Measurements from ENCODE around the gene PIGT.

The PIGT gene

GRCh38 chr20:45427236-45428149, 11.6 kb downstream of the PIGT start:
- DNase-seq (ENCODE audit: low spot score): no peak

- DNase-seq (ENCODE audit: low spot score): peak; percentile 79
Measured at GRCh38 chr20:45429618-45430017, 13.7 kb downstream of the PIGT start.

GRCh38 chr20:45432294-45432693, 16.4 kb downstream of the PIGT start:
- no peak for DNase-seq (ENCODE audit: low spot score)

- no peak for DNase-seq (ENCODE audit: low spot score)
Measured at GRCh38 chr20:45433316-45433715, 17.4 kb downstream of the PIGT start.

DNA sequence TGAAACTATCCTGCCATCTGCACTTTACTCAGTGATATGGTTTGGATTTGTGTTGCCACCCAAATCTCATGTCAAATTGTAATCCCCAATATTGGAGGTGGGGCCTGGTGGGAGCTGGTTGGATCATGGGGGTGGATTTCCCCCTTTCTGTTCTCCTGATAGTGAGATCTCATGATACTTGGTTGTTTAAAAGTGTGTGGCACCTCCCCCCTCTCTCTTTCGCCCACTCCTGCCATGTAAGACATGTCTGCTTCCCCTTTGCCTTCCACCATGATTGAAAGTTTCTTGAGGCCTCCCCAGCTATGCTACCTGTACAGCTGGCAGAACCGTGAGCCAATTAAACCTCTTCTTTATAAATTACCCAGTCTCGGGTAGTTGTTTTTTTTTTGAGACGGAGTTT, 18.0 kb downstream of the PIGT start:
- DNase-seq (ENCODE audit: low spot score): no peak

- peak; percentile 86 for DNase-seq (ENCODE audit: low spot score)
Measured at GRCh38 chr20:45436732-45437485, 21.0 kb downstream of the PIGT start.

DNA sequence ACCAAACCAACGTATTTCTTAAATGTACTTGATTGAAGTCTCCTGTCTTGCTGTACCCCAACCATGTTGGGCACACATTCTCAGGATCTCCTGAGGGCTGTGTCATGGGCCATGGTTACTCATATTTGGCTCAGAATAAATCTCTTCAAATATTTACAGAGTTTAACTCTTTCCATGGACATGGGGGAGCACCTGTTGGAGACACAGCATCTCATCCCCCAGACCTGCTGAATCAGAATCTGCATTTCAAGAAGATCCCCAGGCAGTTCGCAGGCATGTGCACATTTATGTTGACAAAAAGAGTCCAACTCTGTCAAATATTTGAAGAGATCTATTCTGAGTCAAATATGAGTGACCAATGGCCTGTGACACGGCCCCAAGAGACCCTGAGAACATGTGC, 24.5 kb downstream of the PIGT start:
- DNase-seq (ENCODE audit: low spot score): no peak

DNA sequence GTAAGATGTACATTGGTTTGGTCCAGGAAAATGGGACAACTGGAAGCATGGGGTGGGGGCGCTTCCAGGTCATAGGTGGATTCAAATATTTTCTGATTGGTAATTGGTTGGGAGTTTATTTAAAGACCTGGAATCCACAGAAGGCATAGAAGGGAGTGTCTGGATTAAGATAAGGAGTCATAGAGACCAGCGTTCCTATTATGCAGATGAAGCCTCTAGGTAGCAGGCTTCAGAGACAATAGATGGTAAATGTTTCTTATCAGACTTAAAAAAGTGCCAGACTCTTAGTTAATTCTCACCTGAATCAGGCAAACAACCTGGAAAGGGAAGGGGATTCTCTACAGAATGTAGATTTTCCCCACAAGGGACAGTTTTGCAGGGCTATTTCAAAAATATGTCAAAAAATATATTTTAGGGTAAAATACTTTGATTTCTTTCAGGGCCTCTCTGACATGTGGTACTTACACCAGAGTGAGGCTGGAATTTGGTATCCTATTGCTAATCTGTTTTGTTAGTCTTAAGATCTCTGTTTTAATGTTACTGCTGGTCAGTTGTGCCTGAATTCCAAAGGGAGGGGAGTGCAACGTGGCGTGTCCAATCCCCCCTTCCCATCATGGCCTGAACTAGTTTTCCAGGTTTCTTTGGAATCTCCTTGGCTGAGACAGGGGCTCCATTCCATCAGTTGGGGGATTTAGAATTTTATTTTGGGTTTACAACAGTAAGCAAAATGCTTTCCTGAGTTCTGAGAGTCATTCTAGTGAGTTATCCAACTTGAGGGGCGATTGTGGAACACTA, 25.1 kb downstream of the PIGT start:
- no peak for DNase-seq (ENCODE audit: low spot score)

- DNase-seq (ENCODE audit: low spot score): no peak
Measured at GRCh38 chr20:45441746-45442145, 25.8 kb downstream of the PIGT start.

DNA sequence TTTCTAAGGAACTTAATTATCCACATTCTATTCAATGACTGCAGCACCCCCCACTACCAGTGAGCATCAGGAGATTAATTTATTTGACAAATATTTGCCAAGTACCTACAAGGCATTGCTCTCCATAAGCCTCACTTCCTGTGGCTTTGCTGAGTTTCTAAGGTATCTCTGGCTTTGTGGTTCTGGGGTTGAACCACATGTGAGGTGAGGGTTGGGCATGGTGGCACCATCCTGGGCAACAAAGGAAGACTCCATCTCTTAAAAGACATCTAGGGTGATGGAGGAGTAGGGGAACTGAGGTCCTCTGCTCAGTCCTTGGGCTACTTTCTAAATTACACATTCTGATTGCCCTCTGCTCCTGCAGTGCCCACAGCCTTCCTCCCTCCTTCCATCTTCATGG, 28.1 kb downstream of the PIGT start:
- no peak for DNase-seq (ENCODE audit: low spot score)

GRCh38 chr20:45445805-45446562, 30.0 kb downstream of the PIGT start:
- peak; percentile 78 for DNase-seq (ENCODE audit: low spot score)

- no peak for DNase-seq (ENCODE audit: low spot score)
Measured at GRCh38 chr20:45448270-45448669, 32.3 kb downstream of the PIGT start.

- DNase-seq (ENCODE audit: low spot score): no peak
Measured at GRCh38 chr20:45449528-45449927, 33.6 kb downstream of the PIGT start.

GRCh38 chr20:45450097-45450818, 34.3 kb downstream of the PIGT start:
- peak; percentile 71 for DNase-seq (ENCODE audit: low spot score)

- DNase-seq (ENCODE audit: low spot score): no peak
Measured at GRCh38 chr20:45452238-45452637, 36.3 kb downstream of the PIGT start.

DNA sequence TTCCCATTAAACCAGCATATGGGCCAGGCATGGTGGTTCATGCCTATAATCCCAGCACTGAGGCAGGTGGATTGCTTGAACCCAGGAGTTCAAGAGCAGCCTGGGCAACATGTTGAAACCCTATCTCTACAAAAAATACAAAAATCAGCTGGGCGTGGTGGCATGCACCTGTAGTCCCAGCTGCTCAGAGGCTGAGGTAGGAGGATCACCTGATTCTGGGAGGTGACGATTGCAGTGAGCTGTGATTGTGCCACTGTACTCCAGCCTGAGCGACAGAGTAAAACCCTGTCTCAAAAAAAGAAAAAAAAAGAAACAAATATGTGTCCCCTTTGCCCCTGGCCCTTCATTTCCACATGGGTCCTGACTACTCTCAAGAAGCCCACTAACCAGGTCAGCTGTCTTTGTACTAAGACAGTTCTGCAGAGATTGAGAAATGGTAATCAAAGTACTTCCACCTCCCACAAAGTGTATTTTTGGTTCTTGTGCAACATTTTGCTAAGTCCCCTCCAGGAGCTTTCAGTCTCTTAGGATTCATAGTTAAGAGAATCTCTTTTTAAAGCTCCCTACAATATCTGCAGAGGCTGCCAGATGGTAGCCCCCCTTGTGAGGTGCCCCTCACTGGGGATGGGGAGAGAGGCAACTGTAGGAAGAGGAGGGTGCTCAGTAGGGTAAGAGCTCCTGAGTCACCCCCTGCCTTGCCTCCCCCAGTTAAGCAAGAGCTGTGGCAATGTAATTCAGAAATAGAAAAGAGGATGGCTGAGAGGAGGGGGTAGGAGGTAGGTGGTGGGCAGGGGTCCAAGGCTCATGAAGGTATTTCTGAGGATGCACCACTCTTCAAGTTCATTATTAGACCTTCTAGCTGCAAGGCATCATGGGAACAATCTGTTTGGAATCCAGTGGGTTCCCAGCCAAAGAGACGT, 37.1 kb downstream of the PIGT start:
- no peak for DNase-seq (ENCODE audit: low spot score)

DNA sequence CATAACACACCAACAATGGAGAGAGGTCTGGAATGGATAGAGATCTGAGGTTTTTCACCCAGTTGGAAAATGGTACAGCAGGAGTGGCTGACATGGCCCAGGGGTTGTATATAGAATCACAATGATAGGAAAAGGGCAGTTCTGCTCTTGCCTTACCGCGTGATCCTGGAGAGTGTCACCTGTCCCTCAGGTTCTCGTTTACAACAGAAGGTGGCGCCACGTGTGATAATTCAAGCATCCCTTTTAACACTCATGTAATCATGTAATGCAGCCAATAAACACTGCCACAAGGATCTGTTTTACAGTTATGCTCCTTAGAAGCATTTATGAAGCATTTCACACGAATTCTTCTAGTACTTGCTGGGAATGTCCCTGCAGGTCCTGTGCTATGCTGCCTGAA, 40.7 kb downstream of the PIGT start:
- DNase-seq (ENCODE audit: low spot score): no peak

GRCh38 chr20:45459606-45460005, 43.7 kb downstream of the PIGT start:
- DNase-seq (ENCODE audit: low spot score): no peak

GRCh38 chr20:45461225-45461624, 45.3 kb downstream of the PIGT start:
- no peak for DNase-seq (ENCODE audit: low spot score)

Data from COLO829 (cell line).